HG03521 (cell line): Measurements from ENCODE around the gene TMEM62.

ENCODE experiments used
- ATAC-seq: cut with Tn5 transposase; IDR thresholded peaks from one replicate; pipeline ENCODE4 v1.9.1; 2021; ENCODE audit warnings: mild to moderate bottlenecking, moderate library complexity; ENCODE audit not compliant: unreplicated experiment

Gene TMEM62

DNA sequence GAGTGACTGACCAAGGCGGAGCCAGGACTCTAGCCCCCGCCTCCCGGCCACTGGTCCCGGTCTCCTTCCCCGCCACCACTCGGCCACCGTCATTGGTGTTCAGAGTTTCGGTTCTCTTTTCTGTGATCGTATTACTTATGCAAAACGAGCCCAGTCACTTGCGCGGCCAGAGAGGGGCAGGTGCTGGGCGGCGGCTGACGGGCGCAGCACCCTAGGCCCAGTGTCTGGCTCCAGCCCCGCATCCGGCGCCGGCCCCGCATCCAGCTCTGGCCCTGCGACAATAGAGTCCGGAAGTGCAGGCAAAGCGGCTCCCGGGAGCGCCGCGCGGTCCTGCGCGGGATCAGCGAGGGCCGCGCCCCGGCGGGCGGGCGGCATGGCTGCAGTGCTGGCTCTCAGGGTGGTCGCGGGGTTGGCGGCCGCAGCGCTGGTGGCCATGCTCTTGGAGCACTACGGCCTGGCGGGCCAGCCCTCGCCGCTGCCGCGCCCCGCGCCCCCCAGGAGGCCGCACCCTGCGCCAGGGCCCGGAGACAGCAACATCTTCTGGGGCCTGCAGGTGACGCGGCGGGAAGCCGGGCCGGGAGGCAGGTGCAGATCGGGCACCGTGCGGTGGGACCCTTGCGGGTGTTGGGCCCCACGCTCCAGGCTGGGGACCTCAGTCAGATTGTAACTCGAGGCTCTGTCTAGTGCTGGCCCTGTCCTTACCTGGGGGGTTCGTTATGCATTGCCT, at the start of gene TMEM62:
Gene TMEM62 (plus strand): TSS at position 157 of the 727 bp plus-strand sequence. CDS start 217 bp downstream, at position 374.
- ATAC-seq: peak; percentile 90

DNA sequence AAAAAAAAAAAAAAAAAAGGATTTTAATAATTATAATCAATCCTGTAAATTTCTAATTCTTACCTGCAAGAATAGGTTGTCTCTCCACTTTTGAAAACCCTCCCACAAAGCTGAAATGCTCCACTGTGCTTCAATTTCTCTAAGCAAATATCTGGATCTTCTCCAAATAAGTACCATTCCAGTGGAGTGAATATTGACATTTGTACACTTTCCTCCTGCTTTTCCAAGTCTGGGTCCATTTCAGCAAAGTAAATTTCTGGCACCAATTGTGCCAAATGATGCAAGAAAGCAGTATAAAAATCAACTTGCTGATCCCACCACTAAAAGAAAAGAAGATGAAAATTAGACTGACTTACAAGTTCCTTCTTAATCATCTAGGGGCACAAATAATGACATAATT, 47.5 kb upstream of the TMEM62 start:
- no peak for ATAC-seq

DNA sequence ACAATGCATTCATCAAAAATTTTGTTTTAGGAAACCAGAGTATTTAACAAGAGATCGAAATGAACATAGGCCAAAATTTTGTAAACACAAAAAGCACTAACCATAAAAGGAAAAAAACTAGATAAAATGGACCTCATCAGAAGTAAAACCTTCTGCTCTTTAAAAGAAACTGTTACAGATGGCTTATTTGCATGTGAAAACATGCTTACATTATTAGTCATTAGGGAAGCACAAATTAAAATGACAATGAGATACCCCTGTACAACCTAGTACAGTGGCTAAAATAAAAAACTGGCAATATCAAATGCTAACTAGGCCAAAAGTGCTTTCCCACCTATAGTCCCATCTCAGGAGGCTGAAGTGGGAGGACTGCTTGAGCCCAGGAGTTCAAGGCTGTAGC, 46.8 kb upstream of the TMEM62 start:
- no peak for ATAC-seq

DNA sequence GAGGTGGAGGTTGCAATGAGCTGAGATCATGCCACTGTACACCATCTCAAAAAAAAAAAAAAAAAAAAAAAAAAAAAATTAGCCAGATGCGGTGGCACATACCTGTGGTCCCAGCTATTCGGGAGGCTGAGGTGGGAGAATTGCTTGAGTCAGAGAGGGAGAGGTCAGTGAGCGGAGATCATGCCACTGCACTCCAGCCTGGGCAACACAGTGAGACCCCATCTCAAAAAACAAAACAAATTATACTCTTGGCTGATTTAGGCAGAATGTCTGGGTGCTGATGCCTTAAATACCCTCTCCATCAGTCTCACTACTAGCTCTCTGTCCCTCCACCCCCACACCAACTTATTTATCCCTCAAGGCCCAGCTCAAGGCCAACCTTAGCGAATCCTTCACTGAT, 41.5 kb upstream of the TMEM62 start:
- no peak for ATAC-seq

DNA sequence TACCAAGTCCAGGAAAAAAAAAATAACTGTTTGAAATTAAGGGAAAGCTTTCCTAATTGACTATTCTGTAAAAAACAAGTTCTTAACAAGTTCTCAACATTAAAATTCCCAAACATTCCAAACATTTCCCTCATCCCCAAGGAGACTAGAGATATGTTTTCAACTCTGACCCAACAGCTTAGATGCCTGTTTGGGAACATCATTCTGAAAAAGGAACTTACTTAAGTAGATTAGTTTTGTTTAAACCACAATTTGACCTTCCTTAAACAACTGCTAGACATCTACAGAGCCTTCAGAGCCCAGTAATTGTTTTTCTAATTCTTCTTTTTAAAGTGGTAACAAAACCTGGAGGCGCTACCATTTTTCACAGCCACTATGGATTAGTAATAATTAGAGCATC, 40.4 kb upstream of the TMEM62 start:
- no peak for ATAC-seq

DNA sequence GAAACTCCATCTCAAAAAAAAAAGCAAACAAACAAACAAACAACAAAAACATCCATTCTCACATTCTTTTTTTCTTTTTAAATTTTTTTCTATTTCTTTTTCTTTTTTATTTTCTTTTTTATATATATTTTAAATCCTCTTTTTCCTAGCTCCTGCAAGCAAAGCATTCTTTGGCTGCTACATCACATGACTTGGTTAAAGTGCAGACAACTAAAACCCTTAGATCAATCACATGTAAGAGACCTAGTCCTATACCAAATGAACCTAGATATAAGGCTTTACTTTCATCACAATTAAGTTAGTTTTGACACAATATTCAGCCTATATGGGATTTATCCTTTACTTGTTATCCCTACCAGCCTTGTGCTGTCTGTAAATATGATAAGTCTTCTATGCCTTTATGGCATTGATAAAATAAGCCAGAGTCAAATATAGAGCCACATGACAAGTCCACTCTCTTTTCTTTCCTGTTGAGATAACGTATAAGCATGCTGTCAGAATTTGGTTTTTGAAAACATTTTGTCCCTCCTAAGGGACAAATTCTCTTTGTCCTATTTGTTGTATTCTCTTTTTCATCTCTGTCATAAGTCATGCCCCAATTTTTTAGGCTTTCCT, 38.9 kb upstream of the TMEM62 start:
- ATAC-seq: no peak

DNA sequence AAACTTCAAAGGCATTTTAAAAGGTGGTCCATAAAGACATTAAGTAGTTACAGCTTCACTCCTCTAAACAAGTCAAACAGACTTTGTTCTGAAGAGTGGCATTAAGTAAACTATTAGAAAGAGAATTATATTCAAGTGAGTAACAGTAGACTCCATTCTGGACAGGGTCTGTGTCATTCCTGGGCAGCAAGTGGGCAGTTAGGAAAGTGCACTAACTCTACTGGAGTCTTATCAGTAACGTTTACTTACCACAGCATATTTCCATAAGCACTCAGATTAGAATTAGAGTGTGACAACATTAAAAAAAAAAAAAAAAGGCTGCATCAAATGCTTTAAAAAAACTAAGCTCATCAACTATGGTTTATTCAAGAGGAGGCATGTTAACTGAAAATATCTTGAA, 38.1 kb upstream of the TMEM62 start:
- ATAC-seq: no peak

DNA sequence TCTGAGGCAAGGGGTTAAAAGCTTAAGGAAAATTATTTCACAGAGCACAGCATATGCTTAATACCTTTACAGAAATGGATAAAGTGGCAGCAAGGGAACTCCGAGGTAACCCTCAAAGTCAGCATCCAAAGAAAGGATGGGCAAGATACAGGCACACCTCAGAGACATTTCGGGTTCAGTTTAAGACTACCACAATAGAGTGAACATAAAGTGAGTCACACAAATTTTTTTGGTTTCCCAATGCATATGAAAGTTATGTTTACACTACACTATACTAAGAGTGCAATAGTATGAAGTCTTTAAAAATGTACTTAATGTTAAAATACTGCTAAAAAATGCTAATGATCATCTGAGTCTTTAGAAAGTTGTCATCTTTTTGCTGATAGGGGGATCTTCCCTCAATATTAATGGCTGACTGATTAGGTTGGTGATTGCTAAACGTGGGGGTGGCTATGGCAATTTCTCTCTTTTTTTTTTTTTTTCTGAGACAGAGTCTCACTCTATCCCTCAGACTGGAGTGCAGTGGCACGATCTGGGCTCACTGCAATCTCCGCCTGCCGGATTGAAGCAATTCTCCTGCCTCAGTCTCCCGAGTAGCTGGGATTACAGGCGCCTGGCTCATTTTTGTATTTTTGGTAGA, 37.6 kb upstream of the TMEM62 start:
- ATAC-seq: no peak

DNA sequence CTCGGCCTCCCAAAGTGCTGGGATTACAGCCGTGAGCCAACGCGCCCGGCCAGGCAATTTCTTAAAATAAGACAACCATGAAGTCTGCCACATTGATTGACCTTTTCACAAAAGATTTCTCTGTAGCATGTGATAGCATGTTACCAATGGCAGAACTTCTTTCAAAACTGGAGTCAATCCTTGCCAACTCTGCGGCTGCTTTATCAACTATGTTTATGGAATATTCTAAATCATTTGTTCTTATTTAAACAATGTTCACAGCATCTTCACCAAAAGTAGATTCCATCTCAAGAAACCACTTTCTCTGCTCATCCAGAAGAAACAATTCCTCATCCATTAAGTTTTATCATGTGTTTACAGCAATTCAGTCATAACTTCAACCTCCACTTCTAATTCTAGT, 37.0 kb upstream of the TMEM62 start:
- no peak for ATAC-seq

DNA sequence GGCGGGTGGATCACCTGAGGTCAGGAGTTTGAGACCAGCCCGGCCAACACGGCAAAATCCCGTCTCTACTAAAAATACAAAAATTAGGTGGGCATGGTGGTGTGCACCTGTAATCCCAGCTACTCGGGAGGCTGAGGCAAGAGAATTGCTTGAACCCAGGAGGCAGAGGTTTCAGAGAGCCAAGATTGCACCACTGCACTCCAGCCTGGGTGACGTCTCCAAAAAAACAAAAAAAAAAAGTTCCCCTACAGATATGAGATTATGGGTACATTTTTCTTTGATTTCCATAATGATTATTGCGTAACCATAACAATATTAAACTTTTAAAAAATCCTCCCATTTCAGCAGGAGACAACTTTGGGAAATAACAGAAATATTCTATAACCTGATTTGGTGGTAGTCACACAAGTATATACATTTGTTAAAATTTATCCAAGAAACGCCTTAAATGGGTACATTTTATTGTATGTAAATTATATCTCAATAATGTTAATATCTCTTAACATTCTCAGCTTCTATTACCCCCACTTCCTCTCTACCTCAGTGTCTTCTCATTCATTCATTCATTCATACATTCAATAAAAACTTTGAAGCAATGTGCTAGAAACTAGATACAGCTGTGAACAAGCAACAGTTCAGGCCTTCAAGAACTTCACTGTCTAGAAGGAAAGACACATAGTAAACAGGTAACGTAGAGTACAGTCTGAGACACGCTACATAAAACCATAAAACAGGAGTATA, 34.1 kb upstream of the TMEM62 start:
- ATAC-seq: no peak

DNA sequence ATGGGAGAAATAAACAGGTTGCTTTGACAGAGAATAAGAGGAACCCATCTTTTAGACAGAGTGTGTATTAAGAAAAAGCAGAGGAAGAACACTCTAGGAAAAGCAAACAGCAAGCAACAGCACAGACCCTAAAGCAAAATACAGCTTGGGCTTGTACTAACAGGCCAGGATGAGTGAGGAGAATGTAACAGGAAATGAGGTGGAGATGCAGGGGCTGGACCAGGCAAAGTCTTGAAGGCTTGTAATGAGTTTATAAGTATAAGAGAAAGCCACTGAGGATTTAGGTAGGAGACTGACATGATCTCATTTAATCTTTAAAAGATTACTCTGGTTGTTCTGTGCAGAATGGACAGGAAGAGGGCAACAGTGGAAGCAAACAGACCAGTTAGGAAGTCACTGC, 32.4 kb upstream of the TMEM62 start:
- ATAC-seq: no peak

DNA sequence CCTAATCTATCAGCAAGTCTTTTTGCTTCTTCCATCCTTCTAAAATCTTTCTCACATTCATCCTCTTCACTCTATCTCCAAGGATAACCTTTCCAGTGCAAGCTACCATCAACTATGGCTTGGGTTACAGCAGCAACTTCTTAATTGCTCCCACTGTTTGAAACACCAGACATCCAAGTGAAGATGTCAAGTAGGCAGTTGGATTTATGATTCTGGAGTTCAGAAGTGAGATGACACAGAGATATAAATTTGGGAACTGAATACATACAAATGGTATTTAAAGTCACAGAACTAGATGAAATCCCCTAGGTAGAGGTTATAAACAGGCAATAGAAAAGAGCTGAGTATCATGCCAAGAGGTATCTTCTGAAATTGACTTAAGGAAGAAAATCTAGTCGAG, 31.2 kb upstream of the TMEM62 start:
- no peak for ATAC-seq

DNA sequence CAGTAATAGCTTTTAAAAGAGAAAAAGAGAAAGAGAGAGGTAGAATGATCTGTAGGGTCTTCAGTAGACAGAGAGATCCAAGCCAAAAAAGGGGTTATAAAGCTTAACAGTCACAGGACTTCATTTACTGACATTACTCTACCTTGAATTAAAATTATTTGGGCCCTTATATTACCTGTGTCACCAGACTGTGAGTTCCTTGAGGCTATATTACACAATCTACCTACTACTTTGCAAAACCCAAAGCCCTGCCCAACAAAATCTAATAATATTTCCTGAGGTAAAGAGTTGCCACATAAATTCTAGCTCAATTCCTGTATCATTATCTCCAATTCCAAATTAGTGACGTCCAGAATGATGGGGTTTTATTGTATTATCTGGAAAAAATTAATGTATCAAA, 29.5 kb upstream of the TMEM62 start:
- no peak for ATAC-seq

DNA sequence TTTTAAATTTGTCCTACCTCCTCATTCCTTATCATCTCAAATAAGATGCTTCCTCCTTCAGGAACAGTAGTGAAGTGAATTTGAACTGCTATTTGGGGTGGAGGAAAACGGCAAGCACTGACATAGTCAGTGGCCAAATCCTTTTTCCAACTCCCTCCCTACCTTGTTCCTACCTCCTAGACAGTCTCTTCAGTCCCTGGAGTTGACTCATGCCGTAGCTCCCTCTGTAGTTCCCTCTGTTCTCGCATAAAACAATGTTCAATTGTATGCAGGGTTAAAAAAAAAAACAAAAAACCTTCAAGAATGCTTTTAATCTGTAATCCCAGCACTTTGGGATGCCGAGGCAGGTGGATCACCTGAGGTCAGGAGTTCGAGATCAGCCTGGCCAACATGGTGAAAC, 29.0 kb upstream of the TMEM62 start:
- no peak for ATAC-seq

DNA sequence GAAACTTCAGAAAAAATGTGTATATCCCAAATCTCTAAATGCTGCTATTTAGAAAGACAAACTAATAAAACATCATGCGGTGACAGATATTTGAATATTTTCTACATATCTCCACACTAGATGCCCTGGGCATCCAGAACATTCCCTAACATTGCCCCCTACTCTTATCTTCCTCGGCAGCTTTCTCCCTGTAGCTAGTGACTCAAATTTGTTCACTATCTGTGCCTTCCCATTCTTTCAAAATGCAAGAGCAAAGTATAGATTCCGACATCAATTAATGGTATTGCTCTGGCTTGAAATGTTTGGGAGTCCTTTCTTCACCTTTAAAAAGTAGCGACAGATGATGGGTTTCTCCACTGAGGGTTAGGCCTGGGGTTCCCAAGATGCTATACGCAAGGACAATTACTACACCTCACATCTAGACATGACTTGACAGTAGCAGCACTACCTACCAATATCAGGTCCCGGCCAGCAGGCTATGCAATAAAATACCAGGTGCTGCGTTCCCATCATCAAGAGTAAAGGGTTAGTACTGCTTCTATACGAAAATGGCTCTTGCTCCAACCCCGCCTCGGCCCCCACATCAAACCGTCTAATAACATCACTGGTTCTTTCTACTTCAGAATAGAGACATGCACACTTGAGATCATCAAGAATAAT, 28.2 kb upstream of the TMEM62 start:
- ATAC-seq: no peak

DNA sequence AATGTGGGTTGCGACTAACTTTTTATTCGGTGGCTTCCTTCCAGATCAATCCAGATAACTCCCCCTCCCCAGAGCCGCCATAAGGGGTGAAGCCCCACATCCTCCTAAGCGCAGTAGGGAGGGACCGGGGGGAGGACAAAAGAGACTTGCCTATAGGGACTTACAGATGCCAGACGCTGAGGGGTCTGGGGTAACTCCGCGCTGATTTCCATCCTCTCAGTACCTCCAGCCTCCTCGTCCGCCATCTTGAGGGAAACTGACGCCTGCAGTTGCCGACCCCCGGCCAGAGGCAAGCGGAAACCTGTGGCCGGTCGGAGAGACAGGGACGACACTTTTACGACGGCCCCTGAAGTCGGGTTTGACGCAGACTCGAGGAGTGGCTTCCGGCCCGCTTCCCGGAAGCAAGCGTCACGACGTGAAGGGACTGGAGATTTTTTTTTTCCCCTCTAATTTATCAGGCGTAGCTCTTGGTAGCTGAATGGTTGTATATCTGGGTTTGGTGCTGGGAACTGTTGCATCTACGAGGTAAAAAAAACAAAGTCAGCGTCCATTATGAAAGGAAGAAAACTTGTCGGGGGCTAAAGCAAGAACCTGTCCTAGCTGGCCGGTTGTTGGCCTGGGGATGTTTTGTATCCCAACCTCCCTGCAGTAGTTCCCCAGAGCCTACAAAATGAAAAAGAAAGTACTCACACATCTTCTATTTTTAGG, 27.5 kb upstream of the TMEM62 start, which contains the start of gene UBR1:
Gene UBR1 (minus strand): TSS at position 261 of the 708 bp plus-strand sequence. CDS start 16 bp downstream, at position 245.
- ATAC-seq: peak; percentile 89

DNA sequence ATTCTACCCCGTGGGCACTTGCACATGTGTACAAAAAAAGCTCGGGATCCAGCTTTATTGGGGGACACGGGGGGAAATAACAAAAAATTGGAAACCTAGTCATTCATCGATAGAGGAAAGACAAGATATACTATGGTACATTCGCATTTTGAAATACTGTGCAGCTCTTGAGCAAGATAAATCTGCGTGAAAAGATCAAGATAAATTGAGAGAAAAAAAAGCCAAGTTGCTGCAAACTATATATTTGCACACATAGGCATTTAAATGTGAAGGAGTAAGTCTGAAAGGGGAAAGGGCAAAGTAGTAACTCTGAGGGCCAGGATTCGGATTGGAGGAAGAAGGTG, 26.9 kb upstream of the TMEM62 start:
- no peak for ATAC-seq

DNA sequence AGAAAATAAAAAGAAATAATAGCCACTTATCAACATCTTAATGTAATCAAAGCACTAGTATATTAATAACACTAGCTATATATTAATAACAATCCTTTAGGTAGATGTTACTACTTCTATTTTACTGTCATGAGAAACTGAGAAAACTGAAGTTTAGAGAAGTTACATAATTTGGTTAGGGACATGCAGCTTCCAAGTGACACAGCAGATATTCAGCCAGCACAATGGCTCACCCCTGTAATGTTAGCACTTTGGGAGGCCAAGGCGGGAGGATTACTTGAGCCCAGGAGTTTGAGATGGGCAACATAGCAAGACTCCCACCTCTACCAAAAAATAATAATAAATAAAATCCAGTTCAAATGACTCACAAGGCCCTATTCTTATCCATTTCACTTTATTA, 25.6 kb upstream of the TMEM62 start:
- no peak for ATAC-seq

DNA sequence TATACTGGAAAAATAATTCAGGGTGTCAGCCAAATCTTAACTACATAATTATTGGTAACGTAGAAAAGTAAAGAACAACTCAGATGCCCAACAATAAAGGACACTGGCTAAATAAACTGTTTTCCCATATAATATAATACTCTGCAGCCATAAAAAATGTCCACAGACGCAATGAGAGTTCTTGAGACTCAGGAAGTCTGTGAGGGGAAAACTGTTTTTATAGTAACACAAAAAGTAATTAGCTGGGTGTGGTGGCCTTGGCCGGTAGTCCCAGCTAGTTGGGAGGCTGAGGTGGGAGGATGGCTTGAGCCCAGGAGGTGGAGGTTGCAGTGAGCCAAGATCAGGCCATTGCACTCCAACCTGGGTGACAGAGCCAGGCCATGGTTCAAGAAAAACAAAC, 22.0 kb upstream of the TMEM62 start:
- no peak for ATAC-seq

DNA sequence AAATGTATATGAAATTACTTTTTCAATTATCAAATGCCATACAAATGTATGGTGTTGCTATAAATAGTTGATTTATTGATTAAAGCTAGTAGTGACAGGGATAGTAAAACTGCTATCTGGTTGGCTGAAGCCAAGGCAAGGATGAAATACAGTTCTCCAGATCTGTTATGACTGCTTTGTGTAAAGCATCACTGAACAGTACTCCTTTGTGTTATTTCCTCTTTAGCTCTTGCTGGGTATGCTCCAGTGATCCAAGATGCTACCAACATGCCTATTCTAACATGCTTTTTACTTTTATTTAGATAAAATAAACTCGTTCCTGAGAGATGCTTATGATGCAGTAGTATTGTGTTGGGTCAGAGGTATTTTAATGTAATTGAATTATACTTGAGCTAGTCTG, 15.1 kb upstream of the TMEM62 start:
- ATAC-seq: no peak

DNA sequence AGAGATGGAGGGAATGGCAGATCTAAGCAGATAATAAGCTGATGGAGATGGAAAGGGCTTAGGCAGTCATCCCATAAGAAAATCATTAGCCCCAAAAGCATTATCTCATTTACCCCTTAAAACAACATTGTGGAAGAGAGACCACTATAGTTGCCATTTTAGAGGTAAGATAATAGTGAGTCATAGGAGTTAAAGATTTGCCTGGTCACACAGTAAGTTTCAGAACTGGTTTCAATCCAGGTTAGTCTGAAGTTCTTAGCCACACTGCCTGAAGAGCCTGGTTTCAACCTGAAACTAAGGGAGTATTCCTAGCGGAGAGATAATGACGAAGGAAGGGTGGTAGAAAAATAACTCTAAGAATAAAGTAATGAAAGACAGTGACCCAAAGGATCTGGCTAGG, 14.6 kb upstream of the TMEM62 start:
- no peak for ATAC-seq
